ENCODE results near the gene CCDC69. TPM values are rescaled to one million over a fixed set of nuclear protein-coding genes. Genes with fewer than 3 reads are reported as not detected.
"Not testable (repeated sequence)": the region's sequence is repeated elsewhere in the genome, so short reads cannot be mapped to it uniquely, and the experiment has no call there.

Gene CCDC69
- total RNA-seq, 2 experiments from 2014 or later: 108 to 110 TPM

- POLR2A ChIA-PET: interaction anchor here (1.1 kb wide), 1 partner anchor 74 kb away, joined by 3 read pairs; the partner anchor contains the start of gene GM2A
- peaks cover 43% of the 10 kb centered on the region for H3K36me3 Mint-ChIP-seq
Measured at GRCh38 chr5:151178372-151178771, 45.5 kb downstream of the CCDC69 start.

GRCh38 chr5:151176268-151176667 is 47.6 kb downstream of the CCDC69 start:
- H3K4me3 Mint-ChIP-seq; POLR2A ChIA-PET; ATAC-seq (ENCODE audit: low read depth); H3K9me3 Mint-ChIP-seq; H3K27ac Mint-ChIP-seq; H3K4me1 Mint-ChIP-seq; DNase-seq; H3K27me3 Mint-ChIP-seq: not testable (repeated sequence)
- H3K36me3 Mint-ChIP-seq: peaks cover 32% of the 10 kb centered on the region

More at GRCh38 chr5:151178372-151178771, 45.5 kb downstream of the CCDC69 start:
- no peak for ATAC-seq (ENCODE audit: low read depth)
- Mint-ChIP-seq H3K4me3 (no peak overlapping the region), H3K4me1 (peaks cover 3% of the 10 kb centered on the region), H3K27me3 (no peaks in the 10 kb centered on the region), H3K9me3 (no peaks in the 10 kb centered on the region), H3K27ac (no peak overlapping the region)
- no peak for DNase-seq

- H3K27me3 Mint-ChIP-seq: no peaks in the 10 kb centered on the region
- ATAC-seq (ENCODE audit: low read depth) (no peak), DNase-seq (no peak)
- no peak overlapping the region for H3K4me3 Mint-ChIP-seq
- peaks cover 6% of the 10 kb centered on the region for H3K4me1 Mint-ChIP-seq
- H3K9me3 Mint-ChIP-seq: no peaks in the 10 kb centered on the region
- H3K27ac Mint-ChIP-seq: no peak overlapping the region
- POLR2A ChIA-PET: no interaction called here
- peaks cover 25% of the 10 kb centered on the region for H3K36me3 Mint-ChIP-seq
Measured at GRCh38 chr5:151174612-151175101, 49.2 kb downstream of the CCDC69 start.

GRCh38 chr5:151173711-151174611 is 49.9 kb downstream of the CCDC69 start:
- H3K27ac Mint-ChIP-seq: no peak overlapping the region
- POLR2A ChIA-PET: no interaction called here

GRCh38 chr5:151171529-151171928 is 52.4 kb downstream of the CCDC69 start:
- POLR2A ChIA-PET: no interaction called here
- H3K4me3 Mint-ChIP-seq: no peak overlapping the region
- H3K4me1 Mint-ChIP-seq: peaks cover 6% of the 10 kb centered on the region
- H3K9me3 Mint-ChIP-seq: no peaks in the 10 kb centered on the region
- peaks cover 6% of the 10 kb centered on the region for H3K36me3 Mint-ChIP-seq
- ATAC-seq (ENCODE audit: low read depth) (no peak), DNase-seq (no peak)
- no peak overlapping the region for H3K27ac Mint-ChIP-seq
- H3K27me3 Mint-ChIP-seq: no peaks in the 10 kb centered on the region

More at GRCh38 chr5:151173711-151174611, 49.9 kb downstream of the CCDC69 start:
- Mint-ChIP-seq H3K4me1 (peaks cover 6% of the 10 kb centered on the region), H3K27me3 (no peaks in the 10 kb centered on the region), H3K4me3 (no peak overlapping the region), H3K36me3 (peaks cover 20% of the 10 kb centered on the region), H3K9me3 (no peaks in the 10 kb centered on the region)
- DNase-seq (no peak), ATAC-seq (ENCODE audit: low read depth) (no peak)

GRCh38 chr5:151168602-151169344 is 55.1 kb downstream of the CCDC69 start:
- no peak for DNase-seq
- no peak overlapping the region for H3K4me3 Mint-ChIP-seq
- H3K36me3 Mint-ChIP-seq: no peaks in the 10 kb centered on the region
- no peak overlapping the region for H3K27ac Mint-ChIP-seq
- H3K9me3 Mint-ChIP-seq: no peaks in the 10 kb centered on the region
- peaks cover 2% of the 10 kb centered on the region for H3K27me3 Mint-ChIP-seq
- POLR2A ChIA-PET: interaction anchor here (0.6 kb wide), 1 partner anchor 83 kb away, joined by 5 read pairs; no protein-coding TSS in a partner anchor
- H3K4me1 Mint-ChIP-seq: peaks cover 12% of the 10 kb centered on the region
- ATAC-seq (ENCODE audit: low read depth): no peak

- no peak overlapping the region for H3K4me3 Mint-ChIP-seq
- peaks cover 14% of the 10 kb centered on the region for H3K4me1 Mint-ChIP-seq
- ATAC-seq (ENCODE audit: low read depth) (no peak), DNase-seq (no peak)
- POLR2A ChIA-PET: interaction anchor here (1.0 to 1.2 kb wide), 3 partner anchors 41 to 48 kb away, joined by 3 read pairs; no protein-coding TSS in a partner anchor
- H3K27ac Mint-ChIP-seq: no peak overlapping the region
- peaks cover 4% of the 10 kb centered on the region for H3K27me3 Mint-ChIP-seq
- no peaks in the 10 kb centered on the region for H3K9me3 Mint-ChIP-seq
- no peaks in the 10 kb centered on the region for H3K36me3 Mint-ChIP-seq
Measured at GRCh38 chr5:151167022-151167421, 56.9 kb downstream of the CCDC69 start.

- no peak overlapping the region for H3K4me3 Mint-ChIP-seq
- H3K36me3 Mint-ChIP-seq: no peaks in the 10 kb centered on the region
- peaks cover 8% of the 10 kb centered on the region for H3K4me1 Mint-ChIP-seq
- H3K9me3 Mint-ChIP-seq: no peaks in the 10 kb centered on the region
- peaks cover 4% of the 10 kb centered on the region for H3K27me3 Mint-ChIP-seq
- POLR2A ChIA-PET: interaction anchor here (0.6 to 1.8 kb wide), 8 partner anchors 9 to 381 kb away, joined by 3 to 16 read pairs (median 3); partner anchors contain the start of genes CCDC69 and GM2A
- ATAC-seq (ENCODE audit: low read depth) (peak; percentile 94), DNase-seq (peak; percentile 72)
- H3K27ac Mint-ChIP-seq: no peak overlapping the region
Measured at GRCh38 chr5:151164687-151165392, 59.1 kb downstream of the CCDC69 start.

GRCh38 chr5:151162776-151163175 is 61.1 kb downstream of the CCDC69 start:
- no peak for DNase-seq
- H3K36me3 Mint-ChIP-seq: no peaks in the 10 kb centered on the region
- peaks cover 4% of the 10 kb centered on the region for H3K27me3 Mint-ChIP-seq
- no peak overlapping the region for H3K27ac Mint-ChIP-seq
- ATAC-seq (ENCODE audit: low read depth): no peak
- POLR2A ChIA-PET: interaction anchor here (0.8 kb wide), 1 partner anchor 14 kb away, joined by 3 read pairs; no protein-coding TSS in a partner anchor
- H3K4me1 Mint-ChIP-seq: peaks cover 18% of the 10 kb centered on the region
- H3K4me3 Mint-ChIP-seq: no peak overlapping the region
- no peaks in the 10 kb centered on the region for H3K9me3 Mint-ChIP-seq

- ATAC-seq (ENCODE audit: low read depth) (no peak), DNase-seq (no peak)
- Mint-ChIP-seq H3K36me3 (peaks cover 4% of the 10 kb centered on the region), H3K4me1 (peaks cover 28% of the 10 kb centered on the region), H3K9me3 (no peaks in the 10 kb centered on the region), H3K4me3 (no peak overlapping the region), H3K27ac (no peak overlapping the region), H3K27me3 (peaks cover 2% of the 10 kb centered on the region)
- POLR2A ChIA-PET: interaction anchor here (0.7 kb wide), 1 partner anchor 351 kb away, joined by 3 read pairs; no protein-coding TSS in a partner anchor
Measured at GRCh38 chr5:151159649-151160373, 64.1 kb downstream of the CCDC69 start.

GRCh38 chr5:151158287-151158661 is 65.6 kb downstream of the CCDC69 start:
- peak overlapping the region; percentile 97 for H3K4me3 Mint-ChIP-seq
- peak overlapping the region; percentile 95 for H3K27ac Mint-ChIP-seq
- peaks cover 15% of the 10 kb centered on the region for H3K36me3 Mint-ChIP-seq
- H3K4me1 Mint-ChIP-seq: peaks cover 37% of the 10 kb centered on the region
- H3K9me3 Mint-ChIP-seq: no peaks in the 10 kb centered on the region
- DNase-seq (no peak), ATAC-seq (ENCODE audit: low read depth) (no peak)
- H3K27me3 Mint-ChIP-seq: peaks cover 2% of the 10 kb centered on the region
- POLR2A ChIA-PET: interaction anchor here (0.6 to 3.2 kb wide), 10 partner anchors 13 to 456 kb away, joined by 3 to 29 read pairs (median 4); partner anchors contain the start of genes CCDC69 and IRGM

Measured in activated naive CD8-positive, alpha-beta T cell treated with anti-CD3 and anti-CD28 coated beads, Interleukin-2, amount 10 ng/mL, durations not matched to agents 7 days and 5 days (primary cell).